Stimulated activated effector memory CD8-positive, alpha-beta T cell treated with anti-CD3 and anti-CD28 coated beads, Interleukin-12 subunit alpha, Interleukin-12 subunit beta, amount 100 ng/mL, for 72 hours (primary cell): ENCODE data around the gene SLC27A2.
A peak's percentile ranks its signal among the peaks of the same experiment; 100 is the strongest.

Experiments used
- ATAC-seq: fragments of 150-1000 bp; cut with Tn5 transposase; 2 replicates; pipeline ENCODE4 v1.10.0; 2021
- DNase-seq, 2 donors: peaks; one replicate each; pipeline ENCODE4 v3.0.0; 2021 to 2022; ENCODE audit warnings: low spot score in 2 of 2
- H3K27ac Mint-ChIP-seq: one replicate; pipeline ENCODE4 v1.8.0; 2022; ENCODE audit warnings: mild to moderate bottlenecking, mixed read lengths
- H3K36me3 Mint-ChIP-seq: one replicate; pipeline ENCODE4 v1.8.0; 2022; ENCODE audit warnings: mild to moderate bottlenecking, mixed read lengths
- H3K4me1 Mint-ChIP-seq: one replicate; pipeline ENCODE4 v1.8.0; 2022; ENCODE audit warnings: mixed read lengths
- H3K4me3 Mint-ChIP-seq: one replicate; pipeline ENCODE4 v1.8.0; 2022; ENCODE audit warnings: mild to moderate bottlenecking, mixed read lengths
- H3K9me3 Mint-ChIP-seq: one replicate; pipeline ENCODE4 v1.8.0; 2022; ENCODE audit warnings: mixed read lengths

SLC27A2 gene

GRCh38 chr15:50280271-50280670 is 98.3 kb downstream of the SLC27A2 start:
- H3K36me3 Mint-ChIP-seq, result peaks cover 35% of the 10 kb centered on the region
- no peaks in the 10 kb centered on the region for H3K9me3 Mint-ChIP-seq
- H3K27ac Mint-ChIP-seq, result peak overlapping the region; percentile 39
- H3K4me3 Mint-ChIP-seq, result no peak overlapping the region
- peaks cover 9% of the 10 kb centered on the region for H3K4me1 Mint-ChIP-seq
- DNase-seq (no peak), ATAC-seq (no peak)

GRCh38 chr15:50281427-50281826 is 99.4 kb downstream of the SLC27A2 start:
- H3K27ac Mint-ChIP-seq, result no peak overlapping the region
- H3K36me3 Mint-ChIP-seq, result peaks cover 46% of the 10 kb centered on the region
- H3K9me3 Mint-ChIP-seq, result no peaks in the 10 kb centered on the region
- ATAC-seq, result no peak
- DNase-seq, result no peak
- no peak overlapping the region for H3K4me3 Mint-ChIP-seq
- peaks cover 3% of the 10 kb centered on the region for H3K4me1 Mint-ChIP-seq
